GM19238 (cell line): ENCODE data around the gene PMPCB.
"Not testable (repeated sequence)": the region's sequence is repeated elsewhere in the genome, so short reads cannot be mapped to it uniquely, and the experiment has no call there.

Experiments
- DNase-seq: peaks from one replicate; pipeline ENCODE4 v3.0.0; 2011; ENCODE audit warnings: low spot score; ENCODE audit not compliant: insufficient read length

Gene PMPCB, protein sequence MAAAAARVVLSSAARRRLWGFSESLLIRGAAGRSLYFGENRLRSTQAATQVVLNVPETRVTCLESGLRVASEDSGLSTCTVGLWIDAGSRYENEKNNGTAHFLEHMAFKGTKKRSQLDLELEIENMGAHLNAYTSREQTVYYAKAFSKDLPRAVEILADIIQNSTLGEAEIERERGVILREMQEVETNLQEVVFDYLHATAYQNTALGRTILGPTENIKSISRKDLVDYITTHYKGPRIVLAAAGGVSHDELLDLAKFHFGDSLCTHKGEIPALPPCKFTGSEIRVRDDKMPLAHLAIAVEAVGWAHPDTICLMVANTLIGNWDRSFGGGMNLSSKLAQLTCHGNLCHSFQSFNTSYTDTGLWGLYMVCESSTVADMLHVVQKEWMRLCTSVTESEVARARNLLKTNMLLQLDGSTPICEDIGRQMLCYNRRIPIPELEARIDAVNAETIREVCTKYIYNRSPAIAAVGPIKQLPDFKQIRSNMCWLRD

GRCh38 chr7:103296901-103297836 lies at the start of gene PMPCB:
Gene PMPCB, plus strand, starts transcription at chr7:103297435. Its CDS starts 25 bp downstream, at chr7:103297460.
- DNase-seq, result peak; percentile 83

GRCh38 chr7:103253699-103254506 lies 43.3 kb upstream of the PMPCB start:
- DNase-seq, result not testable (repeated sequence)

GRCh38 chr7:103264054-103264453 lies 33.2 kb upstream of the PMPCB start:
- DNase-seq, result not testable (repeated sequence)

- DNase-seq, result not testable (repeated sequence)
Observed at GRCh38 chr7:103266229-103266628, 31.0 kb upstream of the PMPCB start.

DNA sequence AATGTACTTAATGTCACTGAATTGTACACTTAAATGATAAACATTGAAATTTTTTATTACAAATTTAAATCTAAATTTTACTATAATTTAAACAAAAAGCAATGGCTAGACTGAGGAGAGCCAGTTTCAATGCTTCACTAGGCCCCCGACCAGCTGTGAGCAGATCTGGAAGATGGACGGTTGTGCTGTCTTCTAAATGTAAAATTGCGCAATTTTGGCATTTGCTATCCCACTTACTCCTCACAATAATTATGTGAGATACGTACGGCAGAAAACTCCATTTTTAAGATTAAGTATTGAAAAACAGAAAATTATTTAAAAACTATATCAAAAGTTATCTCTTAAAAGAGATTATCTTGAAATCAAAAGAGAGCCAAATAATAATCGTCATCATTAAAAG lies 23.9 kb upstream of the PMPCB start:
- not testable (repeated sequence) for DNase-seq

GRCh38 chr7:103274867-103275266 lies 22.4 kb upstream of the PMPCB start:
- not testable (repeated sequence) for DNase-seq

DNA sequence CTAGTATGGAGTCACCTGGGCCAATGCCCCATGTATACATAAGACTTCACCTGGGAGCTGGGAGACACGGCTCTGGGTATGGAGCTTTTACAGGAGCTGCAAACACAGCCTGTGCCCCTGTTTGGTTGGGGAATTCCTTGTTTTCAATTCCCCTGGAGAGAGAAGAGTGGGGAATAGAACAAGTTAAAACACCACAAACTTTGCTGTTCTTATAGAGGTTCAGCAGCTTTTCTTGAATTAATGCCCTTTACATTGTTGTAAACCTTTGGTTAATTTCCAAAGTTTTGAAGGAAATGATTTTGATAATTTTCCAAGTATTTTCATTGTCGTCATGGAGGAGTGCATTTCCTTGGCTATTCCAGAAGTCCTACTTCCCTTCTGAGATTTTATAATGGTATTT lies 19.0 kb upstream of the PMPCB start:
- DNase-seq, result not testable (repeated sequence)

DNA sequence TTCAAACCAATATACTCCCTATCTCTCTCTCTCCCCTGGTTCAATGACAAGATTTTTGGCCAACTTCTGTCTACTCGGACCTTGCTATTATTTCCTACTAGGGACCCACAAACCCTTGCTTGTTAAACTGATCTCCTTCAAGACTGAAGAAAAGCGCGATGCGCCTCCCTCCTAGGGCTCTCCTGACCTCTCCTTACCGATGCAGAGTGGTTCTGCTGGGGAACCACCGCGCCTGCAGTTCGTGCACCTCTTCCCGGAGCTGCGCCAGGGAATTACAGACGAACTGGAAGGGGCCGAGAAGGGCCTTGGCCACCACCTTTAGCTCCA lies 17.6 kb upstream of the PMPCB start:
- DNase-seq, result not testable (repeated sequence)

- DNase-seq, result peak; percentile 8
Observed at GRCh38 chr7:103279963-103280802, 17.1 kb upstream of the PMPCB start.

- DNase-seq, result not testable (repeated sequence)
Observed at GRCh38 chr7:103280803-103281155, 16.5 kb upstream of the PMPCB start.

DNA sequence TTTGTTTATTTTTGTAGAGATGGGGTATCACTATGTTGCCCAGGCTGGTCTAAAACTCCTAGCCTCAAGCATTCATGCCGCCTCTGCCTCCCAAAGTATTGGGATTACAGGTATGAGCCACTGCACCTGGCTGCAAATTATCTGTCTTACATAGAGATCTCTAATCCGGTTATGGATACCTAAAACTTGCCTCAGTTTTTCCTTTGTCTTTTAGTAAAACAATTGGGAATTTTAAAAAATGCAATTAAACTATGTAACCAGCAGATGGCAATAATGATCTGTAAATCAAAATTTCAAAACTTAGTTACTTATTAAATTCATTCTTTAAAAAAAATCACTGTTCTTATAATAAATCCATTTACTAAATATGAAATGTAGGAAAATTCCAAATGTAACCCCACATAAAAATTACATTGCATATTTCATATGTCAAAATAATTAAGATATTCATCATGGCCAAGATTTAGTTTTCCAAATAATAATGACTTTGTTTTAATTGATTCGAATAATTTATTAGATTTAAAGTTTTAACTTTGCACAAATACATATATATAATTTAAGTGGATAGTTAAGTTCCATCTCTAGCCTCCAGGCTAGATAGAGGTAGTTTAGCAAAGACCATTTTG lies 14.3 kb upstream of the PMPCB start:
- not testable (repeated sequence) for DNase-seq

GRCh38 chr7:103292122-103292521 lies 5.1 kb upstream of the PMPCB start:
- no peak for DNase-seq

GRCh38 chr7:103293526-103293925 lies 3.7 kb upstream of the PMPCB start:
- DNase-seq, result no peak

DNA sequence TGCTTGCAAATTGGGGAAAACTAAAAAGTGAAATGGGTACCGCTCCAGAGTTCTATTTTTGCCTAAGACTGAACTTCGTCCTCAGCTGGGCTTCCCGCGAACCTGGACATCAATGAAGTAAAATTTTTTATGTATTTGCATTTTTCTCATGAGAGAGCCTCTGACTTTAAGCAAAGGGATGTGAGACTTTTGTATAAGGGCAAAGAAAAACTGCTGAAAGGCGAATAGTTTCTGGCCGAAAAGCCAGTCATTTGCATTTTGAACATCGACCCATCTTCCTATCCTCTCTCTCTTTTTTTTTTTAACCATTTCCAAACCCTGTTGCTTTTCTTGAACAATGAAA lies 573 bp downstream of the PMPCB start:
- no peak for DNase-seq

DNA sequence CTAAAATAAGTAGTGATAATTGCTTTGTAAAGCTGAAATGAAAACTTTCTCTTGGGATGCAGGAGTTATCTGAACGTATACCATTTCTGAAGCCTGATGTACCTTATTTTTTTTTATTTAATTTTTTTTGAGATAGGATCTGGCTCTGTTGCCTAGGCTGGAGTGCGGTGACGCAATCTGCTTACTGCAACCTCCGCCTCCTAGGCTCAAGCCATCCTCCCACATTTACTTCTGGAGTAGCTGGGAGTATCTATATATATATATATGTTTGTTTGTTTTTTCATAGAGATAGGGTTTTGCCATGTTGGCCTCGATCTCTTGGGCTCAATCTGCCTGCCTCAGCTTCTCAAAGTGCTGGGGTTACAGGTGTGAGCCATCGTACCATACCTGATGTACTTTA lies 2.4 kb downstream of the PMPCB start:
- DNase-seq, result no peak

DNA sequence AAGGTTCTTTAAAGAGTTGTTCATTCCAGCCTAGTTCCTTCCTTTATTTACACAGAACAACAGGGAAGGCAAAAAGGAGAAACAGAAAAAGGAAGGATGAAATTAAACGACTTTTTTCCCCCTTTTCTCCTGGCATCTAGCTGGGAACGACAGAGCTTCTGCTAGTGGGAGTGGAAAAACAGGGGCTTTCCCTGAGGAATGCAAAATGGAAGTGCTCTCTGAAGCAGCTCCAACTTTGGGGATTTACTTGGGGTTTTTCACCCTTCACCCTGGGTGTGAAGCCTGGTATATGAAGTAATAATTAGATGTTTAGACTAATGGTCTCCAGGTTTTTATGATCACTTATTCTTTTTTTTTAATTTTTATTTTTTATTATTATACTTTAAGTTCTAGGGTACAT lies 4.2 kb downstream of the PMPCB start:
- DNase-seq, result no peak

GRCh38 chr7:103307503-103308231 lies 10.4 kb downstream of the PMPCB start:
- no peak for DNase-seq

GRCh38 chr7:103314852-103315251 lies 17.6 kb downstream of the PMPCB start:
- no peak for DNase-seq

GRCh38 chr7:103316380-103316941 lies 19.2 kb downstream of the PMPCB start:
- DNase-seq, result no peak
